AG08395 (cell line): ENCODE measurements around the gene EIF1AX.
"Not testable (repeated sequence)": the region's sequence is repeated elsewhere in the genome, so short reads cannot be mapped to it uniquely, and the experiment has no call there.

ENCODE experiments used
- DNase-seq: peaks from one replicate; pipeline ENCODE4 v3.0.0; 2012; ENCODE audit warnings: mixed read lengths, low spot score

The EIF1AX gene

DNA sequence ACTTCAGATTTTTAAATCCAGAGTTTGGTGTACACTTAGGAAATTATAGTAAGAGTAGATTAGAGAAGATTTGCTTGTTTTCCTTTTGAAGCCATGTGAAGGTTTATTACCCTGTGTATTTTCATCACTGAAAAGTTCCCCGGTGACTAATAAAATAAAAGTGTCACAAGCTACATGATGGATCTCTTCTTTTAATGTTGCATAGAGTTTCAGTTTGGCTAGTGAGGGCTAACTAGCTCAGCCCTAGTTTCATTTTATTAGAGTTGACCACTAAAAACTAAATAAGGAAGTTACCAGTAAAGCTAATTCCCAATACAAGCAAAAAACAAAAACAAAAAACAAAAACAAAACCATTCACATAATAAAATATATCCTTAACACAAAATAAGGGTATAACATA, 14.8 kb downstream of the EIF1AX start:
- not testable (repeated sequence) for DNase-seq

DNA sequence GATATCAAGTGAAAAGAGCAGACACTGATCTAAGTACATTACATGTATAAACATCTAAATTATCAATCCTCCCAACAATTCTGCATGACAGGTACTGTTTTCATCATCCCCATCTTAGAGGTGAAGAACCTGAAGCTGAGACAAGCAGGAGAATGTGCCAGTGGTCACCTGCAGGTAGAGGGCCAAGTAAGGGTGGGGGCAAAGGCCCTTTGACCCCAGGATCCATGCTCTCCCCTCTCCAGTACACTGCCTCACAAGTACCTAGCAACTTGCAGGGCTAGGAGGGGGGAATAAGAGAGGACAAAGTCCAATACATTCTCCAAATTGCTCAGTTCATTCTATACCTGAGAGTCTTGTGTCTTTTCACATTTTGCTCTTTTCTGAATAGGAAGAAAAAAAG, 16.7 kb downstream of the EIF1AX start:
- DNase-seq: no peak

GRCh38 chrX:20118065-20118824, 23.4 kb downstream of the EIF1AX start:
- DNase-seq: no peak

DNA sequence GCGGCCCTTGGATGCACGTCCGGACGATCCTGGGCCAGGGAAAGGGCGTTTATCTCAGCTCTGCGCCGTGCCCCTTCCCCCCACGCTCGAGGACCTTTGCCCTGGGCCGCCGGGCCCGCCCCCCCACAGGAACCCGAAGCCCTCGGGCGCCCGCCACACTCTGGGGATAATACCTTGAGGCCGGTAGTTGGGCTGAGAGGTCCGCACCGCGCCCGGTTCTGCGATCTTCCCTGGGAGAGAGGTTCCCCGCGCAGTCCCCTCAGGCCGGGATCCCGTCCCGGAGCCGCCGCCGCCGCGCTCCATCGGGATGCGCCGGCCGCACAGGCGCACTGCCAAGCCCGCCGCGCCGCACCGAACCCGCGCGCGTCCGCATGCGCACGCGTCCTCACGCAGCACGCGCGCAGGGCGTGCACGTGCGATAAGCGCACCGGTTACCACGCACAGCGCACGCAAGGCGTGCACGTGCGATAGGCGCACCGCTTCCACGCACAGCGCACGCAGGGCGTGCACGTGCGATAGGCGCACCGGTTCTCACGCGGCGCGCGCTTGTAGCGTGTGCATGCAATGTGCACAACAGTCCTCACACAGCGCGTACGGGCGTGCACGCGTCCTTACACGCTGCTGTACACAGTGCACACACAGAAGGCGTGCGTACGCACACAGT, 24.9 kb downstream of the EIF1AX start, which contains the start of gene MAP7D2:
Gene MAP7D2, minus strand, starts transcription at position 331 of the 664 bp plus-strand sequence. Its CDS starts 28 bp downstream, at position 303.
- DNase-seq: no peak

GRCh38 chrX:20116087-20116576, 25.5 kb downstream of the EIF1AX start:
- no peak for DNase-seq

- no peak for DNase-seq
Observed at GRCh38 chrX:20112022-20112774, 29.4 kb downstream of the EIF1AX start.

DNA sequence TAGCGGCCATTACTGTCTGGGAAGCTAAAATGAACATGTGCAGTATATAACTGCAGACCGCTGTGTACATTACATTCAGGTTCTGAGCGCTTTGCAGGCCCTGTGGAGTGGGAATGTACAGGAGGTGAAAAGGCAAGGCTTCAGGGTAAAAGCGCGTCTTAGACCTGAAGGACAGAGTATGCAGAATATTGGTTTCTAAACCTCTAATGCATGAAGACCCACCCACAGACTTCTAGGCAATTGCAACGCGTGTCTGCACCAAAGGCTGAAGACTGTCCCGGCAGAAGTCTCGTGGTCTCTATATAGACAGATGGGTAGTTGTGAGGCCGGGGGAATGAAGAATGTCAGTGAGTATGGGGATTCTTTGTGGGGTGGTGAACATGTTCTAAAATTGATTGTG, 30.4 kb downstream of the EIF1AX start:
- no peak for DNase-seq

GRCh38 chrX:20101934-20102581, 39.6 kb downstream of the EIF1AX start:
- no peak for DNase-seq

- no peak for DNase-seq
Observed at GRCh38 chrX:20091499-20091898, 50.1 kb downstream of the EIF1AX start.

- DNase-seq: no peak
Observed at GRCh38 chrX:20089845-20090244, 51.8 kb downstream of the EIF1AX start.

- no peak for DNase-seq
Observed at GRCh38 chrX:20080277-20080676, 61.4 kb downstream of the EIF1AX start.
